Neural cell (in vitro differentiated cells): Measurements from ENCODE around the gene NNT.

Experiments used
- CTCF ChIP-seq: fragments of 450-650 bp; IDR thresholded peaks from 2 replicates; pipeline ENCODE4 v1.5.1; 2014; ENCODE audit warnings: antibody characterized with exemption, mild to moderate bottlenecking, moderate library complexity; ENCODE audit not compliant: poor library complexity, severe bottlenecking
- EZH2 ChIP-seq: fragments of 200-600, 300-800 bp; shearing (Covaris generic), sonication (generic); IDR thresholded peaks from 2 replicates; pipeline ENCODE4 v1.6.1; 2014; ENCODE audit warnings: antibody characterized with exemption, low read length, borderline replicate concordance, mild to moderate bottlenecking; ENCODE audit not compliant: insufficient read depth, poor library complexity, severe bottlenecking
- TAF1 ChIP-seq: IDR thresholded peaks from 2 replicates; pipeline ENCODE4 v1.6.1; 2012; ENCODE audit warnings: low read depth

DNA sequence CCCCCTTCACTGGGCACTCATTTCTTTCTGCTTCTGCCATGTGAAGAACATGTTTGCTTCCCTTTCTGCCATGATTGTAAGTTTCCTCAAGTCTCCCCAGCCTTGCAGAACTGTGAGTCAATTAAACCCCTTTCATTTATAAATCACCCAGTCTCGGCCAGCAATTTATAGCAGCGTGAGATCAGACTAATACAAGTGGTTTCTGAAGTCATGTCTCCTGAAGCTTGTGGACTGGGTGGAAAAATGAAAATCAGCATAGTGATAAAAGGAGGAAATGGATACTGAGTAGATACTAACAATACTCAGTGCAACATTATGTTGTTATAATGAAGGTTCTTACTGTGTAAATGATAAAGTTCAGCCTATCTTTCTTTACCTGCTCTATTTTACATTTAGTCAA lies 35.1 kb downstream of the NNT start:
- TF ChIP-seq TAF1 = no peak
- TF ChIP-seq CTCF = no peak
- no peak for TF ChIP-seq EZH2
